Loucy (cell line): ENCODE measurements around the gene TMEM129.

Experiments
- H2AFZ ChIP-seq: fragments of 200-600 bp; sonication (generic); 2 replicates; pipeline ENCODE4 v1.6.0; 2016; ENCODE audit warnings: antibody characterized with exemption, mild to moderate bottlenecking, low read length, moderate library complexity
- H3F3A ChIP-seq: fragments of 200-600 bp; 2 replicates; pipeline ENCODE4 v1.6.0; 2016; ENCODE audit warnings: antibody characterized with exemption, low read depth, mild to moderate bottlenecking
- H3K27me3 ChIP-seq: fragments of 200-600 bp; sonication (generic); 2 replicates; pipeline ENCODE4 v1.6.1; 2014; ENCODE audit warnings: low read length, mild to moderate bottlenecking; ENCODE audit not compliant: insufficient read depth, poor library complexity, severe bottlenecking
- H3K36me3 ChIP-seq: fragments of 200-600 bp; sonication (generic); 2 replicates; pipeline ENCODE4 v1.6.1; 2016; ENCODE audit warnings: low read length; ENCODE audit not compliant: insufficient read depth
- H3K4me1 ChIP-seq: fragments of 200-600 bp; sonication (generic); 2 replicates; pipeline ENCODE4 v1.5.1; 2014; ENCODE audit warnings: low read length, mild to moderate bottlenecking; ENCODE audit not compliant: insufficient read depth, poor library complexity, severe bottlenecking
- H3K4me2 ChIP-seq: fragments of 200-600 bp; sonication (generic); 2 replicates; pipeline ENCODE4 v1.6.0; 2014; ENCODE audit warnings: antibody characterized with exemption, low read length, low read depth, mild to moderate bottlenecking; ENCODE audit not compliant: poor library complexity, severe bottlenecking
- H3K4me3 ChIP-seq: fragments of 200-600 bp; sonication (generic); 2 replicates; pipeline ENCODE4 v1.5.1; 2014; ENCODE audit warnings: low read length, mild to moderate bottlenecking, mixed read lengths; ENCODE audit not compliant: poor library complexity, severe bottlenecking
- H3K79me2 ChIP-seq: fragments of 200-600 bp; sonication (generic); 2 replicates; pipeline ENCODE4 v1.6.1; 2014; ENCODE audit warnings: low read length; ENCODE audit not compliant: insufficient read depth
- H3K9ac ChIP-seq: fragments of 200-600 bp; sonication (generic); 2 replicates; pipeline ENCODE4 v1.6.0; 2014; ENCODE audit warnings: mild to moderate bottlenecking, low read depth, low read length, moderate library complexity; ENCODE audit not compliant: poor library complexity, severe bottlenecking
- H3K9me2 ChIP-seq: fragments of 200-600 bp; sonication (generic); replicated peaks from 2 replicates; pipeline ENCODE4 v1.6.1; 2016; ENCODE audit warnings: low read depth, low read length, mixed read lengths
- H3K9me3 ChIP-seq: fragments of 200-600 bp; sonication (generic); 2 replicates; pipeline ENCODE4 v1.6.1; 2014; ENCODE audit warnings: mild to moderate bottlenecking, antibody characterized with exemption, low read length, low read depth; ENCODE audit not compliant: insufficient read depth
- H4K20me1 ChIP-seq: fragments of 200-600 bp; sonication (generic); 2 replicates; pipeline ENCODE4 v1.6.0; 2014; ENCODE audit warnings: antibody characterized with exemption, low read length, mild to moderate bottlenecking; ENCODE audit not compliant: insufficient read depth, poor library complexity, severe bottlenecking
- EZH2phosphoT487 ChIP-seq: fragments of 200-600 bp; IDR thresholded peaks from 2 replicates; pipeline ENCODE4 v1.6.1; 2018; ENCODE audit warnings: antibody characterized with exemption, mild to moderate bottlenecking, moderate library complexity, borderline replicate concordance
- TF ChIP-seq, protein P1 (sequence below): fragments of 200-600 bp; sonication (generic); conservative IDR thresholded peaks from 2 replicates; pipeline ENCODE4 v1.5.1; 2014; ENCODE audit warnings: mild to moderate bottlenecking, antibody characterized with exemption, low read length

The TMEM129 gene

GRCh38 chr4:1667273-1667672 is 53.9 kb downstream of the TMEM129 start:
- H3K4me1 ChIP-seq, result no peaks in the 10 kb centered on the region
- H3K9me3 ChIP-seq, result no peaks in the 10 kb centered on the region
- no peaks in the 10 kb centered on the region for H3K36me3 ChIP-seq
- TF ChIP-seq EZH2phosphoT487, result no peak
- TF ChIP-seq, protein P1, sequence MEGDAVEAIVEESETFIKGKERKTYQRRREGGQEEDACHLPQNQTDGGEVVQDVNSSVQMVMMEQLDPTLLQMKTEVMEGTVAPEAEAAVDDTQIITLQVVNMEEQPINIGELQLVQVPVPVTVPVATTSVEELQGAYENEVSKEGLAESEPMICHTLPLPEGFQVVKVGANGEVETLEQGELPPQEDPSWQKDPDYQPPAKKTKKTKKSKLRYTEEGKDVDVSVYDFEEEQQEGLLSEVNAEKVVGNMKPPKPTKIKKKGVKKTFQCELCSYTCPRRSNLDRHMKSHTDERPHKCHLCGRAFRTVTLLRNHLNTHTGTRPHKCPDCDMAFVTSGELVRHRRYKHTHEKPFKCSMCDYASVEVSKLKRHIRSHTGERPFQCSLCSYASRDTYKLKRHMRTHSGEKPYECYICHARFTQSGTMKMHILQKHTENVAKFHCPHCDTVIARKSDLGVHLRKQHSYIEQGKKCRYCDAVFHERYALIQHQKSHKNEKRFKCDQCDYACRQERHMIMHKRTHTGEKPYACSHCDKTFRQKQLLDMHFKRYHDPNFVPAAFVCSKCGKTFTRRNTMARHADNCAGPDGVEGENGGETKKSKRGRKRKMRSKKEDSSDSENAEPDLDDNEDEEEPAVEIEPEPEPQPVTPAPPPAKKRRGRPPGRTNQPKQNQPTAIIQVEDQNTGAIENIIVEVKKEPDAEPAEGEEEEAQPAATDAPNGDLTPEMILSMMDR, result no peak
- no peak overlapping the region for H2AFZ ChIP-seq
- no peak overlapping the region for H3K4me2 ChIP-seq
- no peaks in the 10 kb centered on the region for H3K27me3 ChIP-seq
- H3K4me3 ChIP-seq, result no peak overlapping the region
- no peaks in the 10 kb centered on the region for H3K79me2 ChIP-seq
- H3K9ac ChIP-seq, result no peak overlapping the region
- no peaks in the 10 kb centered on the region for H4K20me1 ChIP-seq
- no peaks in the 10 kb centered on the region for H3F3A ChIP-seq
- no peaks in the 10 kb centered on the region for H3K9me2 ChIP-seq

DNA sequence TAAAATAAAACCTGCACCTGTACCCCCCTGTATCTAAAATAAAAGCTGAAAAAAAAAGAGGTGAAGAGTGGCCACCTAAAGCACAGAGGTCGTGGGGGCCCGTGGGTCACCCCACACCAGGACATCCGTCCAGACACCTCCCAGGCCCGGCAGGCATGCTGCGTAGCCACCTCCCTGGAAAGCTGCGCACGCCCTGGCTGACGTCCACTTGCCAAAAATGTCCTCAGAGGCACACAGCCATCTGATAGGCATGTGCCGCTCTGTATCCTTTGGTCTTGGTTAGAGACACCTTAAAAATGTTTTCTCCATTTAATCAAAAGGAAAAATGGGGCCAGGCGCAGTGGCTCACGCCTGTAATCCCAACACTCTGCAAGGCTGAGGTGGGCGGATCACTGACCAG is 54.7 kb downstream of the TMEM129 start:
- no peak for TF ChIP-seq EZH2phosphoT487
- TF ChIP-seq, protein P1, result no peak

More for the DNA sequence above, 54.7 kb downstream of the TMEM129 start:
- Histone ChIP-seq H3K9ac (no peak overlapping the region), H3K4me1 (no peaks in the 10 kb centered on the region), H4K20me1 (no peaks in the 10 kb centered on the region), H3K27me3 (no peaks in the 10 kb centered on the region), H3K79me2 (no peaks in the 10 kb centered on the region), H3K4me3 (no peak overlapping the region), H3K36me3 (no peaks in the 10 kb centered on the region), H3K9me3 (no peaks in the 10 kb centered on the region), H3K9me2 (no peaks in the 10 kb centered on the region), H3F3A (no peaks in the 10 kb centered on the region), H3K4me2 (no peak overlapping the region), H2AFZ (no peak overlapping the region)
